GM12878 (cell line): Measurements from ENCODE around the gene BIN1. TPM values are rescaled to one million over a fixed set of nuclear protein-coding genes. Genes with fewer than 3 reads are reported as not detected.

Experiments used
- ASH2L ChIP-seq: fragments of 300-600, 200-600 bp; sonication (generic); IDR thresholded peaks from 2 replicates; pipeline ENCODE4 v1.6.1; 2017; ENCODE audit warnings: low read depth, mild to moderate bottlenecking, borderline replicate concordance
- DPF2 ChIP-seq: fragments of 450-650 bp; IDR thresholded peaks from 2 replicates; pipeline ENCODE4 v1.6.1; 2017; ENCODE audit warnings: mild to moderate bottlenecking
- GABPA ChIP-seq: IDR thresholded peaks from 2 replicates; pipeline ENCODE4 v1.6.1; 2014; ENCODE audit warnings: antibody characterized with exemption, low read depth, mild to moderate bottlenecking, inconsistent platforms
- JUNB ChIP-seq: IDR thresholded peaks from 2 replicates; pipeline ENCODE4 v1.6.1; 2016; ENCODE audit warnings: antibody characterized with exemption, mild to moderate bottlenecking
- JUND ChIP-seq: IDR thresholded peaks from 2 replicates; pipeline ENCODE4 v1.6.1; 2012; ENCODE audit warnings: low read depth, mild to moderate bottlenecking, low read length, improper control_type of control experiment, moderate library complexity
- MTA3 ChIP-seq: IDR thresholded peaks from 2 replicates; pipeline ENCODE4 v1.6.1; 2012; ENCODE audit warnings: low read length, inconsistent platforms, borderline replicate concordance
- NFYA ChIP-seq: IDR thresholded peaks from 2 replicates; pipeline ENCODE4 v1.6.1; 2011; ENCODE audit warnings: low read depth, mild to moderate bottlenecking, low read length, improper control_type of control experiment, borderline replicate concordance
- NR2F1 ChIP-seq: fragments of 450-650 bp; conservative IDR thresholded peaks from 2 replicates; pipeline ENCODE4 v1.6.1; 2017; ENCODE audit warnings: mild to moderate bottlenecking
- PAX8 ChIP-seq: fragments of 450-650 bp; IDR thresholded peaks from 2 replicates; pipeline ENCODE4 v1.6.1; 2017; ENCODE audit warnings: mild to moderate bottlenecking, moderate library complexity
- POLR2A ChIP-seq: IDR thresholded peaks from 2 replicates; pipeline ENCODE4 v1.6.1; 2011; ENCODE audit warnings: low read depth, mild to moderate bottlenecking, low read length
- RAD21 ChIP-seq: IDR thresholded peaks from 2 replicates; pipeline ENCODE4 v1.6.1; 2011; ENCODE audit warnings: mild to moderate bottlenecking, low read depth, low read length, moderate library complexity; ENCODE audit not compliant: insufficient read depth
- RELA ChIP-seq: fragments of 450-650 bp; IDR thresholded peaks from 2 replicates; pipeline ENCODE4 v1.8.0; 2014; ENCODE audit warnings: borderline replicate concordance; ENCODE audit not compliant: partially characterized antibody
- RUNX3 ChIP-seq: IDR thresholded peaks from 2 replicates; pipeline ENCODE4 v1.6.1; 2012; ENCODE audit warnings: low read length, inconsistent platforms
- SUPT20H ChIP-seq: IDR thresholded peaks from 2 replicates; pipeline ENCODE4 v1.6.1; 2011; ENCODE audit warnings: low read depth, mild to moderate bottlenecking, low read length, moderate library complexity, borderline replicate concordance; ENCODE audit not compliant: control insufficient read depth
- SUZ12 ChIP-seq: fragments of 200-600 bp; sonication (generic); IDR thresholded peaks from one replicate; pipeline ENCODE4 v1.6.1; 2018; ENCODE audit warnings: antibody characterized with exemption, mild to moderate bottlenecking; ENCODE audit not compliant: unreplicated experiment
- WRNIP1 ChIP-seq: IDR thresholded peaks from 2 replicates; pipeline ENCODE4 v1.6.1; 2011; ENCODE audit warnings: low read depth, low read length, improper control_type of control experiment, borderline replicate concordance
- polyA plus RNA-seq, 11 experiments: library from polyadenylated mRNA; depleted of rRNA in 4 of 11; unstranded in 6 of 11; stranded (reverse) in 5 of 11; fragments of >200 nt; fragmentation: Nextera tagmentation in 4 of 11; fragmentation: Illumina TruSeq in 1 of 11; extraction: Ambion mirVana in 4 of 11; extraction: Trizol in 1 of 11; gene quantifications; 1 replicate in 1 of 11; 2 replicates in 10 of 11; pipeline versions ENCODE4 v1.2.1 to v1.2.3, GENCODE V29; 2011 to 2016; ENCODE audit warnings: inconsistent platforms in 2 of 11, missing spikeins in 2 of 11, low read depth in 1 of 11
- total RNA-seq, 4 experiments: library from RNA; depleted of rRNA in 3 of 4; stranded (reverse); fragments of >200 nt in 3 of 4; fragmentation: Illumina TruSeq in 1 of 4; extraction: Trizol in 1 of 4; gene quantifications; 2 replicates each; pipeline versions ENCODE4 v1.2.1 to v1.2.3, GENCODE V29; 2013 to 2021
- TF ChIP-seq, protein P1 (sequence below): fragments of 150-350 bp; IDR thresholded peaks from 2 replicates; pipeline ENCODE4 v1.6.1; 2016; ENCODE audit warnings: low read depth, low read length
- TF ChIP-seq, protein P2 (sequence below): fragments of 450-650 bp; IDR thresholded peaks from 2 replicates; pipeline ENCODE4 v1.6.1; 2017; ENCODE audit warnings: low read depth, mild to moderate bottlenecking, moderate library complexity
- TF ChIP-seq, protein P3 (sequence below): IDR thresholded peaks from 2 replicates; pipeline ENCODE4 v1.6.1; 2011; ENCODE audit warnings: borderline replicate concordance, low read depth, mild to moderate bottlenecking, moderate library complexity, low read length; ENCODE audit not compliant: insufficient read depth, poor library complexity, severe bottlenecking
- TF ChIP-seq, protein P4 (sequence below): IDR thresholded peaks from 2 replicates; pipeline ENCODE4 v1.6.1; 2011; ENCODE audit warnings: low read depth, low read length, improper control_type of control experiment, borderline replicate concordance
- TF ChIP-seq, protein P5 (sequence below): IDR thresholded peaks from 2 replicates; pipeline ENCODE4 v1.6.1; 2012; ENCODE audit warnings: low read depth, low read length, improper control_type of control experiment

Gene BIN1
- total and polyA plus RNA-seq, 10 of the 15 experiments (the other 5 are each of a cell fraction or from before 2014, with no cell fraction given), result 0.32 to 21.3 (median 11.2) TPM

DNA sequence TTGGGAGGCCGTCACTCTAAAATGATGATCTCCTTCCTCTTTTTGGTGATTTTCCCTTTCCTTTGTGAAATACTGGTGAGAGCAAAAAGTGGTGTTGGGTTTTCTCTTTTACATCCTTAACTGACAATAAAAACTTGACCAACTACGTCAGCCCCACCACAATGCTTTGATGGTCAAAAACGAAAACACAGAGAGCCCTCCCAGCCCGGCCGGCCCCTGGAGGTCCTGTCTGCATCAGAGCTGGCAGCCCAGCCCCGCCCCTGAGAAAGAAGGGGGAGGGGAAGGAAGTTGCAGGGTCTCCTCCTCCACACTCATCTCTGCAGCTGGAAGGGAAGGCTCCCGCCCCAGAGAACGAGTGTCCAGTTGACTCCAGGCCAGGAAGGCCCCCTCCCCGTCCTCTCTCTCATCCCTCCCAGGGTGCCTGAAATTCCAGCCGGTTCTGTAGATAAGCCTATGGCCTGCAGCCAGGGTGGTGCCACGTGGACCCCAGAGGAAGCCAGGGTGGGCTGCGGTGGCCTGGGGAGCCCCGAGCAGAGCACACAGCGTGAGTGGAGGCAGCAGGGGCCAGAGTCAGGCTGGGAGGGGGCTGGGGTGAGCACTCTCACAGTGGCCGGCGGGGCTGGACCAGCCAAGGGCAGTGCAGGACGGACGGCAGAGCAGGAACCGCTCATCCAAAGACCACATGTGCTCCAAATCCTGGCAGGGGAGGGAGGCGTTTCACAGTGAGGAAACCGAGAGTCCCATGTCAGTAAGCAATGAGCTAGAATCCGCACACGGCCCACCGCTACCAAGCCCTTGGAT, 19.8 kb downstream of the BIN1 start (continued):
- TF ChIP-seq NFYA (no peak), DPF2 (peak; percentile 70; the same call in 1 of the 2 replicates), WRNIP1 (no peak), SUPT20H (no peak), POLR2A (no peak), MTA3 (no peak), JUND (no peak), NR2F1 (0 out of 2 replicates have a peak, but pooled peaks have one; percentile 49), RELA (no peak), JUNB (no peak), PAX8 (no peak), RUNX3 (peak; percentile 78), ASH2L (no peak), GABPA (no peak), RAD21 (no peak), SUZ12 (no peak)
- TF ChIP-seq, protein P1, sequence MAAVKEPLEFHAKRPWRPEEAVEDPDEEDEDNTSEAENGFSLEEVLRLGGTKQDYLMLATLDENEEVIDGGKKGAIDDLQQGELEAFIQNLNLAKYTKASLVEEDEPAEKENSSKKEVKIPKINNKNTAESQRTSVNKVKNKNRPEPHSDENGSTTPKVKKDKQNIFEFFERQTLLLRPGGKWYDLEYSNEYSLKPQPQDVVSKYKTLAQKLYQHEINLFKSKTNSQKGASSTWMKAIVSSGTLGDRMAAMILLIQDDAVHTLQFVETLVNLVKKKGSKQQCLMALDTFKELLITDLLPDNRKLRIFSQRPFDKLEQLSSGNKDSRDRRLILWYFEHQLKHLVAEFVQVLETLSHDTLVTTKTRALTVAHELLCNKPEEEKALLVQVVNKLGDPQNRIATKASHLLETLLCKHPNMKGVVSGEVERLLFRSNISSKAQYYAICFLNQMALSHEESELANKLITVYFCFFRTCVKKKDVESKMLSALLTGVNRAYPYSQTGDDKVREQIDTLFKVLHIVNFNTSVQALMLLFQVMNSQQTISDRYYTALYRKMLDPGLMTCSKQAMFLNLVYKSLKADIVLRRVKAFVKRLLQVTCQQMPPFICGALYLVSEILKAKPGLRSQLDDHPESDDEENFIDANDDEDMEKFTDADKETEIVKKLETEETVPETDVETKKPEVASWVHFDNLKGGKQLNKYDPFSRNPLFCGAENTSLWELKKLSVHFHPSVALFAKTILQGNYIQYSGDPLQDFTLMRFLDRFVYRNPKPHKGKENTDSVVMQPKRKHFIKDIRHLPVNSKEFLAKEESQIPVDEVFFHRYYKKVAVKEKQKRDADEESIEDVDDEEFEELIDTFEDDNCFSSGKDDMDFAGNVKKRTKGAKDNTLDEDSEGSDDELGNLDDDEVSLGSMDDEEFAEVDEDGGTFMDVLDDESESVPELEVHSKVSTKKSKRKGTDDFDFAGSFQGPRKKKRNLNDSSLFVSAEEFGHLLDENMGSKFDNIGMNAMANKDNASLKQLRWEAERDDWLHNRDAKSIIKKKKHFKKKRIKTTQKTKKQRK, result no peak
- TF ChIP-seq, protein P2, sequence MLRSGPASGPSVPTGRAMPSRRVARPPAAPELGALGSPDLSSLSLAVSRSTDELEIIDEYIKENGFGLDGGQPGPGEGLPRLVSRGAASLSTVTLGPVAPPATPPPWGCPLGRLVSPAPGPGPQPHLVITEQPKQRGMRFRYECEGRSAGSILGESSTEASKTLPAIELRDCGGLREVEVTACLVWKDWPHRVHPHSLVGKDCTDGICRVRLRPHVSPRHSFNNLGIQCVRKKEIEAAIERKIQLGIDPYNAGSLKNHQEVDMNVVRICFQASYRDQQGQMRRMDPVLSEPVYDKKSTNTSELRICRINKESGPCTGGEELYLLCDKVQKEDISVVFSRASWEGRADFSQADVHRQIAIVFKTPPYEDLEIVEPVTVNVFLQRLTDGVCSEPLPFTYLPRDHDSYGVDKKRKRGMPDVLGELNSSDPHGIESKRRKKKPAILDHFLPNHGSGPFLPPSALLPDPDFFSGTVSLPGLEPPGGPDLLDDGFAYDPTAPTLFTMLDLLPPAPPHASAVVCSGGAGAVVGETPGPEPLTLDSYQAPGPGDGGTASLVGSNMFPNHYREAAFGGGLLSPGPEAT, result peak; percentile 85; the same call in 1 of the 2 replicates
- TF ChIP-seq, protein P3, sequence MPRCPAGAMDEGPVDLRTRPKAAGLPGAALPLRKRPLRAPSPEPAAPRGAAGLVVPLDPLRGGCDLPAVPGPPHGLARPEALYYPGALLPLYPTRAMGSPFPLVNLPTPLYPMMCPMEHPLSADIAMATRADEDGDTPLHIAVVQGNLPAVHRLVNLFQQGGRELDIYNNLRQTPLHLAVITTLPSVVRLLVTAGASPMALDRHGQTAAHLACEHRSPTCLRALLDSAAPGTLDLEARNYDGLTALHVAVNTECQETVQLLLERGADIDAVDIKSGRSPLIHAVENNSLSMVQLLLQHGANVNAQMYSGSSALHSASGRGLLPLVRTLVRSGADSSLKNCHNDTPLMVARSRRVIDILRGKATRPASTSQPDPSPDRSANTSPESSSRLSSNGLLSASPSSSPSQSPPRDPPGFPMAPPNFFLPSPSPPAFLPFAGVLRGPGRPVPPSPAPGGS, result no peak
- TF ChIP-seq, protein P4, sequence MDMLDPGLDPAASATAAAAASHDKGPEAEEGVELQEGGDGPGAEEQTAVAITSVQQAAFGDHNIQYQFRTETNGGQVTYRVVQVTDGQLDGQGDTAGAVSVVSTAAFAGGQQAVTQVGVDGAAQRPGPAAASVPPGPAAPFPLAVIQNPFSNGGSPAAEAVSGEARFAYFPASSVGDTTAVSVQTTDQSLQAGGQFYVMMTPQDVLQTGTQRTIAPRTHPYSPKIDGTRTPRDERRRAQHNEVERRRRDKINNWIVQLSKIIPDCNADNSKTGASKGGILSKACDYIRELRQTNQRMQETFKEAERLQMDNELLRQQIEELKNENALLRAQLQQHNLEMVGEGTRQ, result no peak
- TF ChIP-seq, protein P5, sequence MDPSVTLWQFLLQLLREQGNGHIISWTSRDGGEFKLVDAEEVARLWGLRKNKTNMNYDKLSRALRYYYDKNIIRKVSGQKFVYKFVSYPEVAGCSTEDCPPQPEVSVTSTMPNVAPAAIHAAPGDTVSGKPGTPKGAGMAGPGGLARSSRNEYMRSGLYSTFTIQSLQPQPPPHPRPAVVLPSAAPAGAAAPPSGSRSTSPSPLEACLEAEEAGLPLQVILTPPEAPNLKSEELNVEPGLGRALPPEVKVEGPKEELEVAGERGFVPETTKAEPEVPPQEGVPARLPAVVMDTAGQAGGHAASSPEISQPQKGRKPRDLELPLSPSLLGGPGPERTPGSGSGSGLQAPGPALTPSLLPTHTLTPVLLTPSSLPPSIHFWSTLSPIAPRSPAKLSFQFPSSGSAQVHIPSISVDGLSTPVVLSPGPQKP, result no peak
